ENCODE data around the gene HHAT.
"Not testable (repeated sequence)": the region's sequence is repeated elsewhere in the genome, so short reads cannot be mapped to it uniquely, and the experiment has no call there.

Gene HHAT

GRCh38 chr1:210400043-210400840, 71.5 kb downstream of the HHAT start:
- DNase-seq = peak; percentile 24

GRCh38 chr1:210402560-210402959, 73.9 kb downstream of the HHAT start:
- no peak for DNase-seq

GRCh38 chr1:210405316-210405715, 76.6 kb downstream of the HHAT start:
- no peak for DNase-seq

GRCh38 chr1:210406341-210406740, 77.6 kb downstream of the HHAT start:
- not testable (repeated sequence) for DNase-seq

GRCh38 chr1:210407207-210407886, 78.6 kb downstream of the HHAT start:
- DNase-seq = peak; percentile 79

GRCh38 chr1:210407887-210408252, 79.2 kb downstream of the HHAT start:
- DNase-seq = no peak

GRCh38 chr1:210412240-210412639, 83.5 kb downstream of the HHAT start:
- DNase-seq = no peak

- no peak for DNase-seq
These were observed 85.2 kb downstream of the HHAT start for GRCh38 chr1:210413951-210414350.

GRCh38 chr1:210415846-210416448, 87.2 kb downstream of the HHAT start:
- DNase-seq = no peak

- DNase-seq = no peak
These were observed 88.0 kb downstream of the HHAT start for GRCh38 chr1:210416681-210417080.

- no peak for DNase-seq
These were observed 89.2 kb downstream of the HHAT start for GRCh38 chr1:210417881-210418280.

- no peak for DNase-seq
These were observed 90.4 kb downstream of the HHAT start for GRCh38 chr1:210418863-210419650.

- not testable (repeated sequence) for DNase-seq
These were observed 98.0 kb downstream of the HHAT start for GRCh38 chr1:210426696-210427095.

GRCh38 chr1:210428696-210429095, 100.0 kb downstream of the HHAT start:
- no peak for DNase-seq

- no peak for DNase-seq
These were observed 105.5 kb downstream of the HHAT start for GRCh38 chr1:210434223-210434622.

GRCh38 chr1:210437111-210437510, 108.4 kb downstream of the HHAT start:
- no peak for DNase-seq

- DNase-seq = no peak
These were observed 109.1 kb downstream of the HHAT start for GRCh38 chr1:210437781-210438180.

GRCh38 chr1:210438928-210439841, 110.5 kb downstream of the HHAT start:
- DNase-seq = no peak

- DNase-seq = no peak
These were observed 111.4 kb downstream of the HHAT start for GRCh38 chr1:210440081-210440480.

GRCh38 chr1:210441028-210441427, 112.3 kb downstream of the HHAT start:
- DNase-seq = no peak

- no peak for DNase-seq
These were observed 116.8 kb downstream of the HHAT start for GRCh38 chr1:210445485-210445884.

GRCh38 chr1:210445931-210446330, 117.2 kb downstream of the HHAT start:
- no peak for DNase-seq
